Hematopoietic multipotent progenitor cell (in vitro differentiated cells): ENCODE data around the gene WNT11. TPM values are rescaled to one million over a fixed set of nuclear protein-coding genes. Genes with fewer than 3 reads are reported as not detected.
A peak's percentile ranks its signal among the peaks of the same experiment; 100 is the strongest.

ENCODE experiments used
- DNase-seq, 3 donors: peaks; one replicate each; pipeline ENCODE4 v3.0.0-alpha.2; 2011 to 2015; ENCODE audit warnings: low read depth in 2 of 3, low spot score in 2 of 3
- total RNA-seq: library from RNA; depleted of rRNA; stranded (reverse); fragments of >200 nt; gene quantifications from one replicate; pipeline ENCODE4 v1.2.3, GENCODE V29; 2012

The WNT11 gene
- total RNA-seq, 1 donor: 1.6 TPM

DNA sequence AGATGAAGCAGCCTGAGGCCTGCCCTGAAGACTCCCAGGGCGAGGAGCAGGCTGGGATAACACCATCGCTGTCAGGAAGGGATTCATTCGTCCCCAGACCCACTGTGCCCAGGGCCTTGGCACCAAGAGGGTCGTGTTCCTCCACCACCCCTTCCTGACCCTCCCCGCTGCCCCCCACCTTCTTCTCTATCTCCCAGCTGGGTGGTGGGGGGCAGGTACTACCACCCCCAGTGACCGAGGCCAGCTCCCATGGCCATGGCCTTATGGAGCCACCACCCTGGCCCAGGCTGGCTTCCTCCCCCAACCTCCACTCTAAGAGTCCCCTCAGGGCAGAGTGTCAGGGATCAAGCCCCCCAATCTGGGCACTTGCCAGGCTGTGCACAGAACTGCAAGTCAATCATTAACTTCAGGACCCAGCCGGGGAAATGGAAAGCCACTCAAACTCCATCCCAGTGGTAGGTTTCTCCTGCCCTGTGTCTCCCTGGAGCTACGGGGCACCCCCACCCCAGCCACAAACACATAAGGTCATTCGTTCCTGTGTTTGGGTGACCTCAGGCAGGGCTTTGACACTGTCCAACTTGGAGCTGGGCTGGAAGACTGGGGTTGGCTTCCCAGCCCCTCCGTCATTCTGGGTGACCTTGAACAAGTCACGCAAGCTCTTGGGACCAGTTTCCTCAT lies 33.3 kb upstream of the WNT11 start:
- no peak for DNase-seq

DNA sequence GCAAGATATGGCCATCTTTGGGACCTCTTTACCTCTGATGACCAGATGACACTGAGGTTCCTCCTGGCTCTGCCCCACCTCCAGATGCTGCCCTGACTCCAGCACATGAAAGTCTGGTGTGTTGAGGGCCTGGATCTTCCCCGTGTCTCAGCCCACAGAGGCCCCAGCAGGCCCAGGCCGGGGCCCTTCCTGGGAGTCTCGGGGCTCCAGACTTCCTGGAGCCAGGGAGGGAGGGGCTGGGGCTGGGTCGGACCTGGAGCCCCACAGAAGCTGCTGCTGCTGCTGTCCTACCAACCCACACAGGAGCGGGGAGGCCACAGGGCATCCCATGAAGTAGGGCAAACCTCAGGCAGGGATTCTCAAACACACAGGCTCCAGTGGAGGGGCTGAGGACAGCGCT lies 32.2 kb upstream of the WNT11 start:
- DNase-seq: no peak

GRCh38 chr11:76237914-76238313 lies 31.6 kb upstream of the WNT11 start:
- DNase-seq: peak in 1 of 3 donors; percentile 8

GRCh38 chr11:76237000-76237649 lies 30.8 kb upstream of the WNT11 start:
- DNase-seq: no peak

GRCh38 chr11:76236092-76236999 lies 30.0 kb upstream of the WNT11 start:
- peak in 2 of 3 donors; percentile 72 to 85 for DNase-seq

- DNase-seq: peak; percentile 95 to 98 (median 95)
These were observed 29.2 kb upstream of the WNT11 start for GRCh38 chr11:76235233-76236091.

- peak in 2 of 3 donors; percentile 39 to 92 for DNase-seq
These were observed 28.3 kb upstream of the WNT11 start for GRCh38 chr11:76234416-76235232.

GRCh38 chr11:76234021-76234415 lies 27.7 kb upstream of the WNT11 start:
- peak in 2 of 3 donors; percentile 8 to 29 for DNase-seq

GRCh38 chr11:76233196-76233921 lies 27.1 kb upstream of the WNT11 start:
- DNase-seq: no peak

- no peak for DNase-seq
These were observed 25.8 kb upstream of the WNT11 start for GRCh38 chr11:76232026-76232665.

DNA sequence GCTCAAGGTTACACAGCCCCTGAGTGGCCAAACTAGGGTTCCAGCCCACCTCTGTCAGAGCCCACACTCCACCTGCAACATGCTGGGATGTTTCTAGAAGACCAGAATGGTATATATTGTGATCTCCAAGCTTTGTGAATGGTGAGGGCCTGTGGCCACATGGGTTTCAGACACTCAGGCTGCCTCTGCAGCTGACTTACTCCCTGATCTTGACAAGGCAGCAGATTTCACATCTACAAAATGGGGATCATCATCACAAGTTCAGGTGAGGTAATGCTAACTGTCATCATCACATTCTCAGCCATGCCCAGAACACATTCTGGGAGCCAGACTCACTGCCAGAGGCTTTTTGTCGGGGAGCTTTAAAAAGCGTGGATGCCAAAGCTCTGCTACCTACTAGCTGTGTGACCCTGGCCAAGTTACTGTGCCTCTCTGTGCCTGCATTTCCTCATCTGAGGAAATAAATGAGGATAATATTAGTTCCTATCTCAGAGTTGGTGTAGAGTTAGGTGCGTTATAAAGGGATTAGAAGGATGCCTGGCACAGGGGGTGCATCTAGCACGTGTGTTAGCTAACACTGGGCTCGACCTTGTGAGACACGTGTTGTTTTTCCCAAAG lies 24.9 kb upstream of the WNT11 start:
- no peak for DNase-seq

- no peak for DNase-seq
These were observed 24.1 kb upstream of the WNT11 start for GRCh38 chr11:76230392-76230791.

- no peak for DNase-seq
These were observed 23.5 kb upstream of the WNT11 start for GRCh38 chr11:76229690-76230240.

DNA sequence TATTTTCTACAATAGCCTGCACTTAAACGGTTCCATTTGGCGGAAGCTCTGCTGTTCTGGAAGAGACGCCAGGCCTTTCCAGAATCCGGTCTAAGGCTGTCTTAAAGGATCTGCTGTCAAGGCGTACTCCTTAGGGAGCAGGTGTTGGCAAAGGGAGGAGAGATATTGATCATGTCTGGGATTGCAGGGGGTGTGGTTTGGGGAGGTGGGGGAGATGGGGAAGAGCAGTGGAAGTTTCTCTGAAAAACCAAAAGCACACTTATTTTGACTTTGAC lies 22.5 kb upstream of the WNT11 start:
- no peak for DNase-seq

DNA sequence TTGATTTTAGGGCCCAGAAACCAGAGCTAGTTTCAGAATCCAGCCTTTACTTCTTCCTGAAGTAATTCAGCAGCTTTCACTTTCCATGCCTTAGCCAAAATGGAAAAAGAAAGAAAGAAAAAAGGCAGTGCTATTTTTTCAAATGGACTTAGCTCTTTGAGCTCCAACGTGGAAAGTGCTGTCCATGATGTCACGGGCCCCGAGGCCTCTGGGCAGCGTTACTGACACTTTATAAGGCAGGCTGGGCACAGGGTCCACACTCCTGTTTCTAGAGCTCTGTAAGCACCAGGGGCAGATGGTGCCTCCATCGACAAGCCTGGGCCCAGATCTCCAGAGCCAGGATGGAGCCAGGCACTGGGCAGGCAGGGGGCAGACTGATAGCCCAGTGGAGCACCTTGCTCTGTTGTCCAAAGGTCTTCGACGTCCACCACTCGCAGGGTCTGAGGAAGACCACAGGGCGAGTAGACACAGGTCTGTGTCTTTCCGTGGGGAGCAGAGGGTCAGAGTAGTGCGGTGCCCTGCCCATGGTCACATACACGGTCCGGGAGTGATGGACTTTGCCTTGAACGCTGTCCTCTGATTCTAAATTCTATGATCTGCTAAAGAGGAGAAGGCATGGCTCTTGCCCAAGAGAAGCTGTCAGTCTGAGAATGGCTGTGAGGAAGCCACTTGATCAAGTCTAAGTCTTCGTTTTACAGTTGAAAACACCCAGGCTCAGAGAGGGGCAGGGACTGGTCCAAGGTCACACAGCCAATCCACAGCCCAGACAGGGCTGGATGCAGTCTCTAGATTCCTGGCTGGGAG lies 22.0 kb upstream of the WNT11 start:
- no peak for DNase-seq

DNA sequence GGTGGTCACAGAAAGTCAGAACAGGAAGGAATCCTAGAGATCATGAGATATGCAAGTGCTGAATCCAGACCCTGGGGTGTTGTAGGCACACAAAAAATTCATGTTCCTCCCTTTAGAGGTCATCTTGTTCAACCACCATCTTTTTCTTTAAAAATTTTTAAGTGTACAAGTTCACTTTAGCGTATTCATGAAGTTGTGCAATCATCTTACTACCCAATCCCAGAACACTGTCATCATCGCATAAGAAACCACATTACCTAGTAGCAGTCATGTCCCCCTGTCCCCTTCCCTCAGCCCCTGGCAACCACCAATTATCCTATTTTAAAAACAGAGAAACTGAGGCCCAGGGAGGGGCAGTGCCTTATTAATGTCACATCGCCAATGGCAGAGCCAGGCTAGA lies 20.3 kb upstream of the WNT11 start:
- DNase-seq: no peak

- DNase-seq: no peak
These were observed 18.9 kb upstream of the WNT11 start for GRCh38 chr11:76225122-76225611.
